Astrocyte of the spinal cord (primary cell): ENCODE measurements around the gene LRRC17.

Source experiments
- DNase-seq: peaks from one replicate; pipeline ENCODE4 v3.0.0; 2011; ENCODE audit warnings: low read depth, low spot score
- H3K4me3 ChIP-seq: 2 replicates; pipeline ENCODE4 v1.5.1; 2011; ENCODE audit warnings: low read depth, mild to moderate bottlenecking, low read length, moderate library complexity
- CTCF ChIP-seq: IDR thresholded peaks from 2 replicates; pipeline ENCODE4 v1.5.1; 2012; ENCODE audit warnings: low read depth, mild to moderate bottlenecking, low read length, inconsistent platforms
- in situ Hi-C: cut with HindIII; loops from 2 replicates; pipeline ENCODE4 v1.10.0; 2017; ENCODE audit warnings: low sequenced_read_pairs

LRRC17 gene

DNA sequence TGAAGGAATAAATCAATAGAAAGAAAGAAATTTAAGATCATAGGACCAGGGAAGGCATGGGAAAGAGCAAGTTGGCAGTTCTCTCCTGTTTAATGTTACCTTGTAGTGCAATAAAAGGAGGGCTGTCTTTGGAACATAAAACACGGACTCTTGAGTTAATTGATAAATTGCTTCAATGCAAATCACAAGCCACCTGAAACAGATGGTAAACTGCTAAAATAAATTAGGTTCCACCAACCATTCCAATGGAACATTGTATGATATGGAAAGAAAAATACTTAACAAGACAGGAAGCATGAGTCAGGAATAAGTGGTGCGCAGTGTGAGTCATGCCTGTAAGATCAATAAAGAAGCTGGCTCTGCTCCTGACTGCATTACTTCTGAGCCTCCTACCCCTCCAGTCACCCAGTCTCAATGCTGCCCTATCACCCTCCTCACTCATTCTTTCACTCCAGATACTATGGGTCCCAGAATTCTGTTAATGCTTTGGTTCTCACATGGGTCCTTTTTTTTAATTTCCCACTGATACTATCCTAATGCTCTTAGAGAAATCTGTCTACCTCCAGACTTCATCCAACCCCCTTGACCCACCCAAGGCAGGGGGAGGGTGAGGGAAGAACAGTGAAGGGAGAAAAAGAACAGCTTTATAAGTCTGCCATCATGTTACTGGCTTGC is 78.9 kb downstream of the LRRC17 start:
- in situ Hi-C loops, result no loop called here
- peak; percentile 98 for DNase-seq
- TF ChIP-seq CTCF, result no peak
- H3K4me3 ChIP-seq, result no peak overlapping the region

DNA sequence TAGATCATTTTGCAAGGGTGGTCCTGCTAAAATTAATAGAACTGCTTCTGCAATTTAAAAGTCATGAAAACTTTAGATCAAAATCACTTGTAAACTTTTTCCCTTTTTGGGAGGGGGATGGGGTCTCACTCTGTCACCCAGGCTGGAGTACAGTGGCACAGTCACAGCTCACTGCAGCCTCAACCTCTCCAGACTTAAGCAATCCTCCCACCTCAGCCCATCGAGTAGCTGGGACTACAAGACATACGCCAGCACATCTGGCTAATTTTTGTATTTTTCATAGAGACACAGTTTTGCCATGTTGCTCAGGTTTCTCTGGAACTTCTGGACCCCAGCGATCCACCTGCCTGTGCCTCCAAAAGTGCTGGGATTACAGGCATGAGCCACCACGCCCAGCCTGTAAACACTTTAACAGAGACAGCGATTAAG is 79.7 kb downstream of the LRRC17 start:
- in situ Hi-C loops, result no loop called here
- no peak for TF ChIP-seq CTCF

GRCh38 chr7:102992938-102993717 is 80.3 kb downstream of the LRRC17 start:
- DNase-seq, result peak; percentile 92
- TF ChIP-seq CTCF, result no peak
- in situ Hi-C loops, result no loop called here
- no peak overlapping the region for H3K4me3 ChIP-seq

More for the DNA sequence above, 79.7 kb downstream of the LRRC17 start:
- no peak overlapping the region for H3K4me3 ChIP-seq
- peak; percentile 13 for DNase-seq

- no peak overlapping the region for H3K4me3 ChIP-seq
- in situ Hi-C loops, result no loop called here
- DNase-seq, result no peak
- no peak for TF ChIP-seq CTCF
These were observed 80.9 kb downstream of the LRRC17 start for GRCh38 chr7:102993718-102994029.

- TF ChIP-seq CTCF, result no peak
- no peak overlapping the region for H3K4me3 ChIP-seq
- DNase-seq, result no peak
- in situ Hi-C loops, result no loop called here
These were observed 81.8 kb downstream of the LRRC17 start for GRCh38 chr7:102994567-102994966.
